Astrocyte (in vitro differentiated cells and primary cell): ENCODE data around the gene PCGF5.

ENCODE experiments used
- EZH2 ChIP-seq: IDR thresholded peaks from 2 replicates; pipeline ENCODE4 v1.6.1; 2012; ENCODE audit warnings: mild to moderate bottlenecking, low read length, inconsistent platforms; ENCODE audit not compliant: insufficient read depth
- TF ChIP-seq, protein P1 (sequence below): IDR thresholded peaks from 2 replicates; pipeline ENCODE4 v1.5.1; 2011; ENCODE audit warnings: low read depth, mild to moderate bottlenecking, inconsistent platforms, low read length, moderate library complexity; ENCODE audit not compliant: insufficient read depth

DNA sequence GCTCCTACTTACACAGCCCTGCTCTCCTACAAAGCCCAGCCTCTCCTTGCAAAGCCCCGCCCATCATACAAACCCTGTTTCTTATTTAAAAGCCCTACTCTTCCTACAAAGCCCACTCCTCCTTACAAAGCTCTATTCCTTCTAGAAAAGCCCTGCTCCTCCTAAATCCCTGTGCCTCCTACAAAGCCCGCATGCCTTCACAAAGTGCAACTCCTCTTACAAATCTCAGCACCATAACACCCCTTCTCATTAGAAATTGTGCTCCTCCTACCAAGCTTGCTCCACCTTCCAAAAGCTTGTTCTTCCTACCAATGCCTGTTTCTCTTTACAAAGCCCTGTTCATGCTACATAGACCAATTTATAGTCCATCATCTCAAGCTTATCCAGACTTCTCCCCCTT, 66.1 kb downstream of the PCGF5 start:
- no peak for TF ChIP-seq EZH2
- TF ChIP-seq, protein P1, sequence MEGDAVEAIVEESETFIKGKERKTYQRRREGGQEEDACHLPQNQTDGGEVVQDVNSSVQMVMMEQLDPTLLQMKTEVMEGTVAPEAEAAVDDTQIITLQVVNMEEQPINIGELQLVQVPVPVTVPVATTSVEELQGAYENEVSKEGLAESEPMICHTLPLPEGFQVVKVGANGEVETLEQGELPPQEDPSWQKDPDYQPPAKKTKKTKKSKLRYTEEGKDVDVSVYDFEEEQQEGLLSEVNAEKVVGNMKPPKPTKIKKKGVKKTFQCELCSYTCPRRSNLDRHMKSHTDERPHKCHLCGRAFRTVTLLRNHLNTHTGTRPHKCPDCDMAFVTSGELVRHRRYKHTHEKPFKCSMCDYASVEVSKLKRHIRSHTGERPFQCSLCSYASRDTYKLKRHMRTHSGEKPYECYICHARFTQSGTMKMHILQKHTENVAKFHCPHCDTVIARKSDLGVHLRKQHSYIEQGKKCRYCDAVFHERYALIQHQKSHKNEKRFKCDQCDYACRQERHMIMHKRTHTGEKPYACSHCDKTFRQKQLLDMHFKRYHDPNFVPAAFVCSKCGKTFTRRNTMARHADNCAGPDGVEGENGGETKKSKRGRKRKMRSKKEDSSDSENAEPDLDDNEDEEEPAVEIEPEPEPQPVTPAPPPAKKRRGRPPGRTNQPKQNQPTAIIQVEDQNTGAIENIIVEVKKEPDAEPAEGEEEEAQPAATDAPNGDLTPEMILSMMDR = no peak
